H1 (cell line): ENCODE measurements around the gene MYORG.

ENCODE experiments used
- EP300 ChIP-seq, 2 experiments: IDR thresholded peaks; 1 replicate in 1 of 2; 2 replicates in 1 of 2; pipeline ENCODE4 v1.6.1; 2011 to 2012; ENCODE audit warnings: low read depth in 2 of 2, low read length in 2 of 2, mild to moderate bottlenecking in 2 of 2, borderline replicate concordance in 1 of 2, inconsistent platforms in 1 of 2, moderate library complexity in 1 of 2
- EZH2 ChIP-seq: fragments of 200-600 bp; sonication (generic); IDR thresholded peaks from 2 replicates; pipeline ENCODE4 v1.7.1; 2012; ENCODE audit warnings: low read depth, mild to moderate bottlenecking, moderate library complexity, low read length, inconsistent platforms; ENCODE audit not compliant: severe bottlenecking
- JUN ChIP-seq: IDR thresholded peaks from 2 replicates; pipeline ENCODE4 v1.6.1; 2011; ENCODE audit warnings: low read depth, mild to moderate bottlenecking, improper control_type of control experiment, low read length
- POLR2A ChIP-seq, 2 experiments: IDR thresholded peaks; 1 replicate in 1 of 2; 2 replicates in 1 of 2; pipeline ENCODE4 v1.6.1; 2011; ENCODE audit warnings: low read depth in 2 of 2, low read length in 2 of 2, mild to moderate bottlenecking in 2 of 2; ENCODE audit errors: control extremely low read depth in 1 of 2
- POLR2AphosphoS5 ChIP-seq: IDR thresholded peaks from 2 replicates; pipeline ENCODE4 v1.6.1; 2011; ENCODE audit warnings: low read depth, low read length
- RFX5 ChIP-seq: IDR thresholded peaks from 2 replicates; pipeline ENCODE4 v1.6.1; 2011; ENCODE audit warnings: low read depth, low read length, improper control_type of control experiment, borderline replicate concordance
- SIN3A ChIP-seq, 2 experiments: IDR thresholded peaks in 1 of 2; conservative IDR thresholded peaks in 1 of 2; 2 replicates each; pipeline ENCODE4 v1.6.1; 2011 to 2012; ENCODE audit warnings: low read length in 2 of 2, improper control_type of control experiment in 1 of 2, low read depth in 1 of 2, mild to moderate bottlenecking in 1 of 2
- SRF ChIP-seq: IDR thresholded peaks from 2 replicates; pipeline ENCODE4 v1.6.1; 2011; ENCODE audit warnings: mild to moderate bottlenecking, low read depth, low read length, moderate library complexity
- TAF1 ChIP-seq: IDR thresholded peaks from 2 replicates; pipeline ENCODE4 v1.6.1; 2011; ENCODE audit warnings: mild to moderate bottlenecking, low read depth, low read length
- TAF7 ChIP-seq: optimal IDR thresholded peaks from 2 replicates; pipeline ENCODE3; 2011; ENCODE audit warnings: low read depth, mild to moderate bottlenecking, inconsistent platforms, low read length, moderate library complexity, borderline replicate concordance
- ZNF274 ChIP-seq: IDR thresholded peaks from 2 replicates; pipeline ENCODE4 v1.7.0; 2012; ENCODE audit warnings: low read length, borderline replicate concordance; ENCODE audit errors: extremely low read depth
- TF ChIP-seq, protein P1 (sequence below), 3 experiments: IDR thresholded peaks; 1 replicate in 2 of 3; 2 replicates in 1 of 3; pipeline versions ENCODE4 v1.5.1 to v1.6.1; 2011; ENCODE audit warnings: low read length in 3 of 3, mild to moderate bottlenecking in 3 of 3, inconsistent platforms in 2 of 3, low read depth in 1 of 3, moderate library complexity in 1 of 3; ENCODE audit not compliant: insufficient read depth in 1 of 3; ENCODE audit errors: control extremely low read depth in 1 of 3

DNA sequence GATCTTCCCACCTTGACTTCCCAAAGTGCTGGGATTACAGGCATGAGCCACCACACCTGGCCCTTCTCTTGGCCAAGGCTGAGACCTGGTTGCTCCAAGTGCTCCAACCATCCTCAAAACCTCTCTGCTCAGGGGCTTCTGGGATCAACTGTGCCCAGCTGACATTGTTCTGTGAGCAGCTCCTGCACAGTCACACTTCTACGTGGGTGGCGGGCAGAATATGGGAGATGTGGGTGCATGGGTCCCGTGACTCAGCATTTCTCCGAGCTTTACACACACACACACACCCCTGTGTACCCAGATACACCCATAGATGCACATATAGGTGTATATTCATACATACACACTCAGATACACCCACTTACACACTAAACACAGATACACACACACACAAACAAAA is 10.5 kb upstream of the MYORG start:
- TF ChIP-seq EP300 (IDR thresholded peaks at IDR 0.05; ENCODE audit: borderline replicate concordance in 1 of 2, low read depth in 2 of 2, low read length in 2 of 2): no peak
- TF ChIP-seq, protein P1, sequence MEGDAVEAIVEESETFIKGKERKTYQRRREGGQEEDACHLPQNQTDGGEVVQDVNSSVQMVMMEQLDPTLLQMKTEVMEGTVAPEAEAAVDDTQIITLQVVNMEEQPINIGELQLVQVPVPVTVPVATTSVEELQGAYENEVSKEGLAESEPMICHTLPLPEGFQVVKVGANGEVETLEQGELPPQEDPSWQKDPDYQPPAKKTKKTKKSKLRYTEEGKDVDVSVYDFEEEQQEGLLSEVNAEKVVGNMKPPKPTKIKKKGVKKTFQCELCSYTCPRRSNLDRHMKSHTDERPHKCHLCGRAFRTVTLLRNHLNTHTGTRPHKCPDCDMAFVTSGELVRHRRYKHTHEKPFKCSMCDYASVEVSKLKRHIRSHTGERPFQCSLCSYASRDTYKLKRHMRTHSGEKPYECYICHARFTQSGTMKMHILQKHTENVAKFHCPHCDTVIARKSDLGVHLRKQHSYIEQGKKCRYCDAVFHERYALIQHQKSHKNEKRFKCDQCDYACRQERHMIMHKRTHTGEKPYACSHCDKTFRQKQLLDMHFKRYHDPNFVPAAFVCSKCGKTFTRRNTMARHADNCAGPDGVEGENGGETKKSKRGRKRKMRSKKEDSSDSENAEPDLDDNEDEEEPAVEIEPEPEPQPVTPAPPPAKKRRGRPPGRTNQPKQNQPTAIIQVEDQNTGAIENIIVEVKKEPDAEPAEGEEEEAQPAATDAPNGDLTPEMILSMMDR (IDR thresholded peaks at IDR 0.05; ENCODE audit: control extremely low read depth in 1 of 3, insufficient read depth in 1 of 3, low read depth in 1 of 3, low read length in 3 of 3): no peak
- no peak for TF ChIP-seq SIN3A (conservative IDR thresholded peaks at IDR 0.05 in 1 of 2, IDR thresholded peaks at IDR 0.05 in 1 of 2; ENCODE audit: low read depth in 1 of 2, low read length in 2 of 2)
- TF ChIP-seq ZNF274: no peak
- no peak for TF ChIP-seq JUN
- no peak for TF ChIP-seq POLR2A (IDR thresholded peaks at IDR 0.05; ENCODE audit: control extremely low read depth in 1 of 2, low read depth in 2 of 2, low read length in 2 of 2)
- no peak for TF ChIP-seq TAF1
- no peak for TF ChIP-seq POLR2AphosphoS5
- TF ChIP-seq TAF7: no peak
- no peak for TF ChIP-seq SRF
- TF ChIP-seq RFX5: no peak
- no peak for TF ChIP-seq EZH2
